NCI-H2196 (cell line): ENCODE measurements around the gene INSYN2B.
"Not testable (repeated sequence)": the region's sequence is repeated elsewhere in the genome, so short reads cannot be mapped to it uniquely, and the experiment has no call there.

Experiments
- DNase-seq: peaks from one replicate; lab custom pipeline; 2025; ENCODE audit not compliant: unreplicated experiment; lab: John Stamatoyannopoulos, UW

INSYN2B gene

GRCh38 chr5:169973056-169973455 lies 7.2 kb downstream of the INSYN2B start:
- DNase-seq: no peak

DNA sequence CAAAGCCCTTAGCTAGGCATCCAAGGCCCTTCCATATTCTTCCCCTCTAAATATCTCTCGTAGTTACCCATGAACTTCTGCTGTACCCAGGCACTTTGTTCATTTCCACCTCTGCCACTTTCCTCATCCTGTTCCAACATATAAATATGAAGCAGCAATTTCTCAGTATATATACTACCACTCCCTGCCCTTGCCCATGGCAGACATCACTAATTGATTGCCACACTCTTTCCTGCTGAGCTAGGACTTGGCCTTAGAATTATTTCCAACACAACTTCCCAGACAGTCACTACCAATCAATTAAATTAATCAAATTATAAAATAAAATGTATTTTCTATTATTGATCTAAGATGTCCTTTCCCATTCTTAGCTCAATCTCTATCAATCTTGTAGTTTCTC lies 8.5 kb downstream of the INSYN2B start:
- DNase-seq: no peak

DNA sequence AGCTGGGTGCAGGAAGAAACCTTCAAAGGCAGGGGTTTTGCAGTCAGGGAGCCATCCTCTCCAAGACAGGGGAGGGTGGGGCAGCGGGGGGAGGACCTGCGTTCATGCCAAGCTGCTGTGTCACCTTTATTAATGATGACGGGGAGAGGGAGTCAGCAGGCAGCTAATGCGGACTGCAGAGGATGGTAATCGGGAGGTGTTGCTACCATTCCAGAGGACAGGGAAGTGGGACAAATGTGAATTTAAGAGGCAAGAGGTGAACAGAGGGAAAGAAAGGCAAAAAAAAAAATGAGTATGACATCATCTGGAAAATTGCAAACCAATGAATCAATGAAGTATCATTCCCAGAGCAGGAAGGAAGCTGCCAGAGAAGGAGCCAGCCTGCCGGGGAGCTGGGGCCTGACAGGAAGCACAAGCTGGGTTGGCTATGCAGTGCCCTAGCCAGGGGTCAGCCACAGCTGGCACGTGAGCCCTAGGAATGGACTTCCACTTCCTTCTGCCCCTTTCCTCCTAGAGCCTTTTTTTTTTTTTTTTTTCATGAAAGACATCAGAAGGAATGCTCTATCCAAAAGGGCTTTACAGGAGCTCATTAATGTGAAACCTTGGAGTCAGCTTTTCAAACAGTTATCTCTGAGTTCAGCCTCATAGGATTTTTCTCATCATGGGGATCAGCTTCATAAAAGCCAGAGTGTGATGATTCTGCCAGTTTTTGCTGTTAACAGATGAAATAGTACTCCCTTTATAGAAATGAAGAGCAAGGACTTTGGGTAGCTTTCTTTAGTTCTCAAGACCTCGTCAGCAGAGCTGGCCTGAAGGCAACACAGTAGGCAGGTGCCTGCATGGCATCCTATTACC lies 9.2 kb downstream of the INSYN2B start:
- no peak for DNase-seq

DNA sequence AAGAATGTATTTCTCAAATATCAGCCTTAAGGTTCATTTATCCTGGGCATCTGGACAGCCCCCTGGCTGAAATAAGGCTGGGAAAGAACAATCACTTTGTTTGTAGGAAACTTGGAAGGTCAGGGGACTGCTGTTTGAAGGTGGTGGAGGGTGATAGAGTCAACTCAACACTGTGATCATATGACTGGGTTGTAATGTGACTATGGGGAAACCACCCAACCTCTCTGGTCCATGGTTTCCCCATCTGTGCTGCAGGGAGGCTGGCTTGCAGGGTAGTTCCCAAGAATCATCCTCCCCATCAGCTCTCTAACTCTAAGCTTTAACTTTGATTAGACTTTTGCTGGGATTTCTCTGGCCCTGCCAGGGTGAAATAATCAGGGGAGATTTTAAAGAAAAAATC lies 10.0 kb downstream of the INSYN2B start:
- DNase-seq: no peak

DNA sequence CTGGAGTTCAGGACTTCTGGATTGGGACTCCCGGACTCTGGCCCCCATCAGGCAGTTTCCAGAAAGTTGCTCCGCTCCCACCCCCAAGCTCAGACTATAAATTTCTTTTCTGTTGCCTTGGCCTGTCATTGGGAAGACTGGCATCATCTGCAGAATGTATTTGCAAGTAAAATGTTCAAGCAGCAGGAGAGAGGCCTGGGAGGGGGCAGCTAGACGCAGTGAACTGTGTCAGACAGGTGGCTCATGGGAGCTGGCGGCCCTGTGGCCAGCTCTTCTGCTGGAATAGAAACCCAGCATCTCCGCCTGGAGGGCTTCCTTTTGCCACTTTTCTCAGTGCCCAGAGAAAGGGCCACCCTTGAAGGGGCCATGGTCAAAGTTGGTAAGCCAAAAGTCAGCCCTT lies 16.0 kb downstream of the INSYN2B start:
- DNase-seq: no peak

DNA sequence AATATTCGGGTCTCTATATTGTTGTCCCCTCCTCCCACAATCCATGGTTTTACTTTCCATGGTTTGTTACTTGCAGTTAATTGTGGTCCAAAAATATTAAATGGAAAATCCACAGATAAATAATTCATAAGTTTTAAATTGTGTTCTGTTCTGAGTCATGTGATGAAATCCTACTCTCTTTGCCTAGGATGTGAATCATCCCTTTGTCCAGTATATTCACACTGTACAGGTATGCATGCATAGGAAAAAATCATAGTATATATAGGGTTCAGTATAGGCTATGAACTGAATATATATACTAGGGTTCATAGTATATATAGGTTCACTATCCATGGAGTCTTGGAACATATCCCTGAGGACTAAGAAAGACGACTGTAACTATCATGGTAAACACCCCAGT lies 19.6 kb downstream of the INSYN2B start:
- no peak for DNase-seq

DNA sequence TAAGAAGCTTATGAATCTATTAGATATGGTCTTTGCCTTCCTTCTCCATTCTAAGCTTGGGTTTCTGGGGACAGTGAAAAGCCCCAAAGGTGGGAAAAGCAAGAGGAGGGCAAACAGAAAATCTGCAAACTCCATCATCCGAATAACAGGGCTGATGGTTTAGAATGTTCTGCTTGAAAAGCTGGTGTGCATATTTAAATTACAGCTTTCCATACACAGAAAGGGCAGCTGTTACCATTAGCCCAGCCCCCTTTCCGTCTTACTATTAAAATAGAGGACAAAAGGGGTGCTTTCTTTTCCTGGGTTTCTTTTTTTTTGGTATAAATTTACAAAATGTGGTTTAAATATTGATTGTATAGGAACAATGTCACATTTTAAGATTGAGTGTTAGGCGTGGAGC lies 22.0 kb downstream of the INSYN2B start:
- DNase-seq: no peak

DNA sequence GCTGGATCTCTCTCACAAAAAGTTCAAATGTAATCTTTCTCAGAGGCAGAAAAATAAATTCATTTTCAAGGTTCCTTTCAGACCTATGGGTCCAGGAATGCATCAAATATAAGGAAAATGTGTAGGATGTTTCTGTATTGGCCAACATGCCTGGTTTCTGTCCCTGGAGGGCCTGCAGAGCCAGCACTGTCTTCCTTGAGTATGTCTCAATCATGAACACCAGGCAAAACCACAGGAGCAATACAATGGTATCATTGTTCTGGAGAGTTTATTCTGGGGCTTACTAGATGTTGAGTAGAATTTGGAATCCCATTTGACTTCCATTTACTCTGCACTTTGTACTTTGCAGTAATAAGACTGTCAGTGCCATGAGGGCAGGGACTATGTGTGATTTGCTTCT lies 23.5 kb downstream of the INSYN2B start:
- DNase-seq: no peak

GRCh38 chr5:169956126-169956525 lies 24.2 kb downstream of the INSYN2B start:
- no peak for DNase-seq

GRCh38 chr5:169954786-169955185 lies 25.5 kb downstream of the INSYN2B start:
- no peak for DNase-seq

DNA sequence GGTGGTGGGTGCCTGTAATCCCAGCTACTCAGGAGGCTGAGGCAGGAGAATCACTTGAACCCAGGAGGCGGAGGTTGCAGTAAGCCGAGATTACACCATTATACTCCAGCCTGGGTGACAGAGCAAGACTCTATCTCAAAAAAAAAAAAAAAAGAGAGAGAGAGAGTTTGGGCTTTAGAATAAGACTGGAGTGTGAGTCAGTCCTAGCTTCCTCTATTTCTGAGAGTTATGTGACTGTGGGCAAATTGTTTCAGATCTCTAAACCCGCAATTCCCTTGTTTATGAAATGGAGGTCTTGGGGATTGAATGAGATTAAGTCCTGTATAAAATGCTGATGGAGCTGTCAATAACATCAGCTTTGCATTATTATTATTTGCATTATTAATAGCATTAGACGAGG lies 27.1 kb downstream of the INSYN2B start:
- DNase-seq: not testable (repeated sequence)

DNA sequence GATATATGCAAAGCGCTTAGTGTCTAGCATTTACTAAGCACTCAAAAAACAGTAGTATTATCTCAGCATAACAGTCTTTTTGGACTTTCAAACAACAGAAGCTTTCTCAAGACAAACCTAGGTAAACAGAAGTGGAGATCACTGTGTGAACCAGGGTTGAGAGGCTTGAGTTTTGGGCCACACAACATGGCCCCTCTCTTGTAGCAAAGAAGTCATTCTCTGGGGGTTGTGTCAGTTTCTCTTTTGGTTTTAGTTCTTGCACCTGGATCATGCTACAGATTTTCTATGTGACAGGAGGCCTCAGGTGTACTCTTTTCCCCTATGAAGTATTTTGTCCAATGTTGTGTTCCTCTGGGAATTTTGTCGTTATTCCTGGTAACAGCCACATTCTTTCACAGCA lies 30.0 kb downstream of the INSYN2B start:
- DNase-seq: no peak

DNA sequence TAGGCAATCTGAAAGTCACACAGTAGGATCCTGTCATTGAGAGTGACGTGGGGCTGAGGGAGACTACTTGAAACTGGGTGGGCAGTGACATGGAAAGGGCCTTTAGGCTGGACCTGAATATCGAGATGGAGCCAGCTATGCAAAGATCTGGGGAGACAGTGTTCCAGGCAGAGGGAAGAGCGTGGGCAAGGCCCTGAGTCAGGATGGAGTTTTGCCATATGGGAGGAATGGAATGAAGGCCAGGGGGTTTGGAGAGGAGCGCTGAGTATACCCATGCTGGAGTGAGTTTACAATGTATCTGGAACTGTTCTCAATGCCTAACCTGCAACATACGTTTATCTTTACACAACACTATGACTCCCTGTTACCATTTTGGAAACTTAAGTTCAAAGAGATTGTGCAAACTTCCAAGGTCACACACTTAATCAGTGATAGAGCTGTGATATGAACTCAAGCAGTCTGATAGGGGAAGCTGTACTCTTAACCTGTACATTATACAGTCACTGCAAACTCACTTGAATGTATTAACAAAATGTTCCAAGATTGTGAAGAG lies 33.5 kb downstream of the INSYN2B start:
- DNase-seq: no peak

- no peak for DNase-seq
Measured at GRCh38 chr5:169945831-169946261, 34.4 kb downstream of the INSYN2B start.

- DNase-seq: no peak
Measured at GRCh38 chr5:169944922-169945680, 35.2 kb downstream of the INSYN2B start.

DNA sequence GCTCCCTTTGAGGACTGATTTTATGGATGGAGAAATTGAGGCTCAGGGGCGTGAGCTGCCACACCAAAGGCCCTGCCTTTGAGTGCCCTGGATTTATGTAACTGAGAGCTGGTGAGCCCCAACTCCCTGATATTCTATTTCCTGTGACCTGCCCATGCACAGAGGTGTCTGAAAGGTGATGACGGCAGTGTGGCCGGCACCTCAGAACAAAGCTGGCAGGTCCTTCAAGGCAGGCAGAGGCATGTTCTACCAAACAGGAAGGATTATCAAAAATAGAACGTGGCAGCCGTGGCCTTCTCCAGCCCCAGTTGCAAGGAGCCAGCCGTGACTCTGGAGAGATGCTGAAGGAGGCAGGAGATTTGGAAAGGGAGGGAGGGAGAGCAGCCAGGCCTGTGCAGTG lies 36.2 kb downstream of the INSYN2B start:
- DNase-seq: no peak

DNA sequence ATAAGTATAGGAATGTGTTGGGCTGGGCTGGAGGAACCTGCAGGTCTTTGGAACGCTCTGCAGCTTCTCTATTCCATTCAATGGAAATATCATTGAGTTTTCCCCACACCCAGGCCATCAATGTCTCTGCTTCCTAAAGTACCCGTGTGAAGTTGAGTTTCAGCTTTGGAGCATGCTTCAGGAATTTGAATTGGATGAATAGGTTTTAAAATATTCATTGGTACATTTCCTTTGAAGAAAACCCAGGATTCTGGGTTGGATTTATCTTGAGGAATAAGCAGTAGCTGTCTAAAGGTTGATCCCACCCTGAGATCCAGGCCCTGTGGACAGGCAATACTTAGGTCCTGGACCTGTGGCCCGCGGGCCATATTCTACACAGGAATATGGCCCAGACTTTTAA lies 37.3 kb downstream of the INSYN2B start:
- DNase-seq: no peak

GRCh38 chr5:169942181-169942580 lies 38.1 kb downstream of the INSYN2B start:
- no peak for DNase-seq

DNA sequence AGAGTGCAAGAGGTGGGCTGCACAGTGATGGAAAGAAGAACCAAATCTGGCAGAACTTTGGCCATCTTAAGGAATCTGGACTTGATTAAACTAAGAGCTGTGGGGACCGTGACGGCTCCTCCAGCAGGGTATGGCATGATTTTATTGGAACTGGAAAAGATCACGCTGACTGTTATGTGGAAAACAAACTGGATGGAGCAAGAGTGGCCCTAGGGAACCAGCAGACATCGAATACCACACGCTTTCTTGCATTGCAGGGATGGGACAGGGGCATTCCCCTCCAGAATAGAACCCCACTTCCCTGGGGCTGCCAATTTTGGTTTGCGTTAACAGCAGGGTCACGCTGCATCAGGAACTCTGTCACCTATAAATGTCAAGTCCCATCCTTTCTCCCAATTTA lies 38.8 kb downstream of the INSYN2B start:
- DNase-seq: no peak

GRCh38 chr5:169939731-169940130 lies 40.6 kb downstream of the INSYN2B start:
- DNase-seq: no peak

DNA sequence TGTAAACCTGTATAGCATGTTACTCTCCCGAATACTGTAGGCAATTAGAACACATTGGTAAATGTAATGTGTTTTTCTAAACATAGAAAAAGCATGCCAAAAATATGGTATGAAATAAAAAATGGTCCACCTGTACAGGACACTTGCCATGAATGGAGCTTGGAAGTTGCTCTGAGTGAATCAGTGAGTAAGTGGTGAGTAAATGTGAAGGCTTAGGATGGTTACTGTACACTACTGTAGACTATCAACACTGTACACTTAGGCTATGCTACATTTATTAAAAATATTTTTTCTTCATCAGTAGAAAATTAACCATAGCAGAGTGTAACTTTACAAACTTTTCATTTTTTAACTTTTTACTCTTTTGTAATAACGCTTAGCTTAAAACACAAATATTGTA lies 41.9 kb downstream of the INSYN2B start:
- no peak for DNase-seq

DNA sequence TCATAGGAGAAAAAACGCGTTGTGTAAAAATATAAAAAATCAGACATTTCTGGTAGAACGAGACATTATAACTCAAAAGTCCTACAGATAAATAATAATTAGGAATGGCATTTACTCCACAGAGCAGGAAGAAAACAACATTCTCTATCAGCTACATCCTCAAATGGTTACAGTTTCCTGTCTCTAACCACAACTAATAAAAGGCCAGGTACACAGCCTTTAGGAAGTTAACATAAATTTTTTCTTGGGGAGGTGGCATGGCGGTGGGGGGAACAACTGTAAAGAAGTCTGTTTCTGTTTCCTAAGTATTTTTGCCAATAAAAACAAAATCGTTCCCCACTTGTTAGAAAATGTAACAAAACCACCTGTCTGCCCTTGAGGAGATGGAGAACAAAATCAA lies 44.5 kb downstream of the INSYN2B start:
- no peak for DNase-seq
